Lower lobe of right lung (tissue), 2 donors: ENCODE data around the gene MORN5. TPM values are rescaled to one million over a fixed set of nuclear protein-coding genes. Genes with fewer than 3 reads are reported as not detected.

Experiments
- ATAC-seq, 2 donors: fragments of 200-7000 bp; cut with Tn5 transposase; one replicate each; pipeline ENCODE4 v1.9.1; 2020 to 2022; ENCODE audit warnings: mild to moderate bottlenecking in 2 of 2, moderate library complexity in 2 of 2
- DNase-seq: peaks from one replicate; pipeline ENCODE4 v3.0.0-alpha.2; 2020
- H3K27ac ChIP-seq: fragments of 200-600 bp; one replicate; pipeline ENCODE4 v1.8.0; 2022
- H3K27me3 ChIP-seq: fragments of 200-600 bp; one replicate; pipeline ENCODE4 v1.8.0; 2022; ENCODE audit warnings: low read depth
- H3K36me3 ChIP-seq: fragments of 200-600 bp; one replicate; pipeline ENCODE4 v1.8.0; 2022; ENCODE audit warnings: mild to moderate bottlenecking
- H3K4me1 ChIP-seq: fragments of 200-600 bp; one replicate; pipeline ENCODE4 v1.8.0; 2022
- H3K4me3 ChIP-seq: fragments of 200-600 bp; one replicate; pipeline ENCODE4 v1.8.0; 2022; ENCODE audit warnings: mild to moderate bottlenecking
- H3K9me3 ChIP-seq: fragments of 200-600 bp; one replicate; pipeline ENCODE4 v1.8.0; 2022
- intact Hi-C: fragments of 100-400 bp; cut with DNase I; formaldehyde crosslinking; loops from one replicate; pipeline ENCODE4 v1.11.0; 2022
- total RNA-seq: library from RNA; stranded (reverse); fragmentation: NEBNext Ultra II Directional; extraction: Animal tissue kit (Norgen Biotek cat#: 25700); gene quantifications from one replicate; pipeline ENCODE4 v1.2.1, GENCODE V29; 2021
- TF ChIP-seq, protein P1 (sequence below): fragments of 200-600 bp; IDR thresholded peaks from one replicate; pipeline ENCODE4 v1.8.0; 2022; ENCODE audit warnings: antibody characterized with exemption, mild to moderate bottlenecking
- donor health status: DM: no; HTN: yes; CAD: no; lungs with severe emphysema.

The MORN5 gene
- total RNA-seq, 1 donor from 2014 or later, result 7.7 TPM

- H3K9me3 ChIP-seq, result no peaks in the 10 kb centered on the region
- no peaks in the 10 kb centered on the region for H3K36me3 ChIP-seq
- H3K4me3 ChIP-seq, result peak overlapping the region; percentile 50
- peaks cover 79% of the 10 kb centered on the region for H3K27me3 ChIP-seq
- TF ChIP-seq, protein P1, sequence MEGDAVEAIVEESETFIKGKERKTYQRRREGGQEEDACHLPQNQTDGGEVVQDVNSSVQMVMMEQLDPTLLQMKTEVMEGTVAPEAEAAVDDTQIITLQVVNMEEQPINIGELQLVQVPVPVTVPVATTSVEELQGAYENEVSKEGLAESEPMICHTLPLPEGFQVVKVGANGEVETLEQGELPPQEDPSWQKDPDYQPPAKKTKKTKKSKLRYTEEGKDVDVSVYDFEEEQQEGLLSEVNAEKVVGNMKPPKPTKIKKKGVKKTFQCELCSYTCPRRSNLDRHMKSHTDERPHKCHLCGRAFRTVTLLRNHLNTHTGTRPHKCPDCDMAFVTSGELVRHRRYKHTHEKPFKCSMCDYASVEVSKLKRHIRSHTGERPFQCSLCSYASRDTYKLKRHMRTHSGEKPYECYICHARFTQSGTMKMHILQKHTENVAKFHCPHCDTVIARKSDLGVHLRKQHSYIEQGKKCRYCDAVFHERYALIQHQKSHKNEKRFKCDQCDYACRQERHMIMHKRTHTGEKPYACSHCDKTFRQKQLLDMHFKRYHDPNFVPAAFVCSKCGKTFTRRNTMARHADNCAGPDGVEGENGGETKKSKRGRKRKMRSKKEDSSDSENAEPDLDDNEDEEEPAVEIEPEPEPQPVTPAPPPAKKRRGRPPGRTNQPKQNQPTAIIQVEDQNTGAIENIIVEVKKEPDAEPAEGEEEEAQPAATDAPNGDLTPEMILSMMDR, result no peak
- ATAC-seq, result no peak
- intact Hi-C loops, result no loop called here
- DNase-seq, result no peak
- peaks cover 32% of the 10 kb centered on the region for H3K4me1 ChIP-seq
- no peak overlapping the region for H3K27ac ChIP-seq
Measured at GRCh38 chr9:122225312-122226141, 65.8 kb downstream of the MORN5 start.

GRCh38 chr9:122226142-122226757, 66.5 kb downstream of the MORN5 start:
- DNase-seq (no peak), ATAC-seq (no peak)
- TF ChIP-seq, protein P1, result no peak
- no peaks in the 10 kb centered on the region for H3K9me3 ChIP-seq
- H3K27me3 ChIP-seq, result peaks cover 73% of the 10 kb centered on the region
- H3K4me1 ChIP-seq, result peaks cover 32% of the 10 kb centered on the region
- H3K36me3 ChIP-seq, result no peaks in the 10 kb centered on the region
- intact Hi-C loops, result no loop called here
- peak overlapping the region; percentile 50 for H3K4me3 ChIP-seq
- no peak overlapping the region for H3K27ac ChIP-seq

GRCh38 chr9:122226758-122227574, 67.3 kb downstream of the MORN5 start:
- ATAC-seq, result peak in 1 of 2 donors; percentile 17
- H3K4me3 ChIP-seq, result peak overlapping the region; percentile 50

GRCh38 chr9:122227575-122227900, 67.8 kb downstream of the MORN5 start:
- Histone ChIP-seq H3K27ac (no peak overlapping the region), H3K4me1 (peaks cover 32% of the 10 kb centered on the region), H3K4me3 (peak overlapping the region; percentile 50), H3K36me3 (no peaks in the 10 kb centered on the region), H3K9me3 (no peaks in the 10 kb centered on the region), H3K27me3 (peaks cover 62% of the 10 kb centered on the region)
- TF ChIP-seq, protein P1, result no peak
- no peak for ATAC-seq
- intact Hi-C loops, result no loop called here
- no peak for DNase-seq

More at GRCh38 chr9:122226758-122227574, 67.3 kb downstream of the MORN5 start:
- TF ChIP-seq, protein P1, result no peak
- Histone ChIP-seq H3K27ac (no peak overlapping the region), H3K4me1 (peaks cover 32% of the 10 kb centered on the region), H3K9me3 (no peaks in the 10 kb centered on the region), H3K27me3 (peaks cover 66% of the 10 kb centered on the region), H3K36me3 (no peaks in the 10 kb centered on the region)
- no peak for DNase-seq
- intact Hi-C loops, result no loop called here

DNA sequence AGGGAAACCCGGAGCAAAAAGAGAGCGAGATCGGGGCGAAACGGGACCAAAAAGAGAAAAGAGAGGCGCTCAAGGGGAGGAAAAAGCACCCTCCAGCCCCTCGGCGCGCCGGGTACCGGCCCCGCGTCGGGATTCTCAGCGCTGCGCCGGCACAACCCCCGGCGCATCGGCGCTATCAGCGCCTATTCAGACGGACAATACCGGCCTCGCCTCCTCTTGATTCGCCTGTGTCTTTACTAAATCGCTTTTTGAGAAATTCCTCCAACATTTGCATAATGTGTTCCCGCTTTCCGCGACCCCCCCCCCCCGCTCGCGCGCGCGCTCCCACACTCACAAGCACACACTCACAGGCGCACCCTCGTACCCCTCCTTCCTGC, 68.5 kb downstream of the MORN5 start:
- Histone ChIP-seq H3K4me3 (peak overlapping the region; percentile 50), H3K27ac (no peak overlapping the region), H3K9me3 (no peaks in the 10 kb centered on the region), H3K4me1 (peaks cover 32% of the 10 kb centered on the region), H3K36me3 (no peaks in the 10 kb centered on the region), H3K27me3 (peaks cover 62% of the 10 kb centered on the region)
- TF ChIP-seq, protein P1, result no peak
- ATAC-seq (no peak), DNase-seq (no peak)
- intact Hi-C loops, result no loop called here
